B cell (primary cell): ENCODE results near the gene NFIC. TPM values are rescaled to one million over a fixed set of nuclear protein-coding genes. Genes with fewer than 3 reads are reported as not detected.

ENCODE experiments used
- ATAC-seq: fragments of 200-7000 bp; cut with Tn5 transposase; one replicate; pipeline ENCODE4 v1.10.0; 2021; ENCODE audit warnings: low read depth, mild to moderate bottlenecking, moderate number of reproducible peaks, moderate library complexity
- CTCF ChIA-PET: fragments of 350-600 bp; sonication (Branson Sonifier 250); formaldehyde crosslinking; loops from one replicate; lab custom pipeline; 2021; ENCODE audit warnings: antibody characterized with exemption, inconsistent platforms; lab: Charles Lee
- POLR2A ChIA-PET: fragments of 350-600 bp; sonication (Branson Sonifier 250); formaldehyde crosslinking; loops from one replicate; lab custom pipeline; 2021; ENCODE audit warnings: antibody characterized with exemption; lab: Charles Lee
- DNase-seq: peaks from one replicate; pipeline ENCODE4 v3.0.0; 2013
- H2AFZ ChIP-seq: 2 replicates; pipeline ENCODE4 v1.6.1; 2012; ENCODE audit warnings: mild to moderate bottlenecking, low read depth, low read length; ENCODE audit not compliant: insufficient read depth, poor library complexity, severe bottlenecking
- H3K27ac ChIP-seq, 2 donors: 1 replicate in 1 of 2; 2 replicates in 1 of 2; pipeline ENCODE4 v1.5.1; 2012 to 2013; ENCODE audit warnings: low read length in 2 of 2, mild to moderate bottlenecking in 2 of 2, moderate library complexity in 1 of 2
- H3K27me3 ChIP-seq, 4 experiments: fragments of 200-600 bp in 1 of 4; sonication (generic) in 1 of 4; replicated peaks in 1 of 4; 1 replicate in 2 of 4; 2 replicates in 2 of 4; pipeline versions ENCODE4 v1.6.1 to v1.7.0; 2013 to 2016; ENCODE audit warnings: low read length in 3 of 4, mild to moderate bottlenecking in 2 of 4, mixed read lengths in 1 of 4, moderate library complexity in 1 of 4; ENCODE audit not compliant: insufficient read depth in 4 of 4, control insufficient read depth in 3 of 4; ENCODE audit errors: control extremely low read depth in 1 of 4
- H3K36me3 ChIP-seq, 2 experiments: replicated peaks in 1 of 2; 1 replicate in 1 of 2; 2 replicates in 1 of 2; pipeline versions ENCODE4 v1.6.1 to v1.7.1; 2013; ENCODE audit warnings: low read length in 1 of 2; ENCODE audit not compliant: insufficient read depth in 2 of 2, control insufficient read depth in 1 of 2; ENCODE audit errors: control extremely low read depth in 1 of 2, extremely low read depth in 1 of 2
- H3K4me1 ChIP-seq, 2 donors: fragments of 200-600 bp in 1 of 2; sonication (generic) in 1 of 2; 1 replicate in 1 of 2; 2 replicates in 1 of 2; pipeline versions ENCODE4 v1.5.1 to v1.6.1; 2013 to 2017; ENCODE audit warnings: low read length in 2 of 2; ENCODE audit not compliant: control insufficient read depth in 2 of 2, insufficient read depth in 2 of 2
- H3K4me2 ChIP-seq: replicated peaks from 2 replicates; pipeline ENCODE3; 2012; ENCODE audit warnings: mild to moderate bottlenecking, low read depth, low read length; ENCODE audit not compliant: poor library complexity, severe bottlenecking
- H3K4me3 ChIP-seq, 5 experiments: fragments of 200-600 bp in 1 of 5; sonication (generic) in 1 of 5; 1 replicate in 3 of 5; 2 replicates in 2 of 5; pipeline versions ENCODE4 v1.5.1 to v1.7.0; 2011 to 2016; ENCODE audit warnings: low read length in 4 of 5, mild to moderate bottlenecking in 4 of 5, low read depth in 2 of 5, control low read depth in 1 of 5, moderate library complexity in 1 of 5; ENCODE audit not compliant: insufficient read depth in 1 of 5; ENCODE audit errors: control extremely low read depth in 1 of 5, extremely low read depth in 1 of 5
- H3K79me2 ChIP-seq: fragments of 200-600 bp; sonication (generic); one replicate; pipeline ENCODE4 v1.6.0; 2016; ENCODE audit warnings: low read length; ENCODE audit not compliant: control insufficient read depth, insufficient read depth
- H3K9ac ChIP-seq: fragments of 200-600 bp; sonication (generic); 2 replicates; pipeline ENCODE4 v1.6.1; 2017; ENCODE audit warnings: mild to moderate bottlenecking, low read length, moderate library complexity
- H3K9me3 ChIP-seq, 3 donors: one replicate each; pipeline versions ENCODE4 v1.6.1 to v1.7.1; 2013; ENCODE audit warnings: low read length in 2 of 3; ENCODE audit not compliant: control insufficient read depth in 2 of 3, insufficient read depth in 1 of 3; ENCODE audit errors: control extremely low read depth in 1 of 3
- H4K20me1 ChIP-seq: 2 replicates; pipeline ENCODE4 v1.6.0; 2012; ENCODE audit warnings: mild to moderate bottlenecking, low read length; ENCODE audit not compliant: insufficient read depth, control insufficient read depth, poor library complexity, severe bottlenecking
- H3K27ac Mint-ChIP-seq: one replicate; pipeline ENCODE4 v1.8.0; 2021; ENCODE audit warnings: mixed read lengths
- H3K27me3 Mint-ChIP-seq: one replicate; pipeline ENCODE4 v1.8.0; 2021; ENCODE audit warnings: mixed read lengths
- H3K4me1 Mint-ChIP-seq: one replicate; pipeline ENCODE4 v1.8.0; 2021; ENCODE audit warnings: mixed read lengths
- H3K4me3 Mint-ChIP-seq: one replicate; pipeline ENCODE4 v1.8.0; 2021; ENCODE audit warnings: mixed read lengths
- H3K9me3 Mint-ChIP-seq: one replicate; pipeline ENCODE4 v1.8.0; 2022; ENCODE audit warnings: mixed read lengths; ENCODE audit not compliant: insufficient read depth
- CTCF ChIP-seq: fragments of 200-600 bp; IDR thresholded peaks from one replicate; pipeline ENCODE4 v1.8.0; 2022; ENCODE audit warnings: antibody characterized with exemption, mild to moderate bottlenecking
- EZH2 ChIP-seq: IDR thresholded peaks from 2 replicates; pipeline ENCODE4 v1.6.1; 2012; ENCODE audit warnings: borderline replicate concordance, low read depth, mild to moderate bottlenecking, moderate library complexity, low read length; ENCODE audit not compliant: insufficient read depth, poor library complexity, severe bottlenecking
- WGBS: methylation state at CpG from one replicate; pipeline ENCODE4 v1.1.5; 2013; ENCODE audit warnings: missing lambda C conversion rate; ENCODE audit not compliant: insufficient coverage; 5-methylcytosine and 5-hydroxymethylcytosine counted together
- intact Hi-C: fragments of 100-400 bp; cut with micrococcal nuclease; formaldehyde crosslinking; loops from one replicate; pipeline ENCODE4 v1.10.0; 2022
- polyA minus RNA-seq: library from RNA; depleted of rRNA, polyadenylated mRNA; stranded (reverse); fragments of >200 nt; gene quantifications from 2 replicates; pipeline ENCODE4 v1.2.3, GENCODE V29; 2012
- polyA plus RNA-seq: library from polyadenylated mRNA; depleted of rRNA; stranded (reverse); fragments of >200 nt; gene quantifications from 2 replicates; pipeline ENCODE4 v1.2.3, GENCODE V29; 2012
- total RNA-seq, 2 donors: library from RNA; stranded (reverse); fragments of 120-200 nt in 1 of 2; gene quantifications; 1 replicate in 1 of 2; 2 replicates in 1 of 2; pipeline versions ENCODE4 v1.2.3 to v1.2.4, GENCODE V29; 2013 to 2022

The NFIC gene
- total RNA-seq (23.6 and 24.3 TPM in 2 replicates), polyA plus RNA-seq (3.5 and 3.8 TPM in 2 replicates), polyA minus RNA-seq (11.4 and 18.0 TPM in 2 replicates)
- 3.2 TPM for total RNA-seq (2013)

GRCh38 chr19:3365836-3366752 is at the start of gene NFIC:
Gene NFIC (plus strand): TSS chr19:3366583. CDS start chr19:3366637, 54 bp downstream.
- H3K27me3 Mint-ChIP-seq = peaks cover 26% of the 10 kb centered on the region
- Histone ChIP-seq H3K4me2 (peak within 1 kb of the TSS; percentile 86), H2AFZ (peak within 1 kb of the TSS; percentile 21), H4K20me1 (peaks cover 93% of the 10 kb centered on the region), H3K79me2 (peaks cover 51% of the 10 kb centered on the region), H3K4me3 (peak within 1 kb of the TSS; percentile 29 to 56 (median 44)), H3K27ac (no peak within 1 kb of the TSS), H3K27me3 (peaks cover 0 to 27% (median 11%) of the 10 kb centered on the region in 4 experiments), H3K9ac (peak within 1 kb of the TSS; percentile 52), H3K4me1 (peaks cover 45 to 52% of the 10 kb centered on the region in 2 donors), H3K9me3 (peaks cover 0 to 3% (median 0%) of the 10 kb centered on the region in 3 donors), H3K36me3 (no peaks in the 10 kb centered on the region)
- no peak for ATAC-seq
- 0% methylated on average over 22 of the region's 64 CpGs for WGBS
- intact Hi-C loops = loop anchor here (10.0 kb wide), 1 partner anchor 851 kb away; no protein-coding TSS in a partner anchor
- peak within 1 kb of the TSS; percentile 74 for H3K4me3 Mint-ChIP-seq
- ChIA-PET CTCF (interaction anchor here (0.6 to 1.7 kb wide), 3 partner anchors 16 to 105 kb away, joined by 3 to 5 read pairs (median 4); no protein-coding TSS in a partner anchor), POLR2A (interaction anchor here (0.8 kb wide), 1 partner anchor 9 kb away, joined by 6 read pairs; no protein-coding TSS in a partner anchor)
- peaks cover 53% of the 10 kb centered on the region for H3K4me1 Mint-ChIP-seq
- peak within 1 kb of the TSS; percentile 34 for H3K27ac Mint-ChIP-seq
- no peaks in the 10 kb centered on the region for H3K9me3 Mint-ChIP-seq
- DNase-seq = no peak
- TF ChIP-seq EZH2 = no peak
- TF ChIP-seq CTCF = no peak
